Stimulated activated CD4-positive, alpha-beta T cell treated with anti-CD3 and anti-CD28 coated beads, Interleukin-1b, Interleukin-23, amount 100 ng/mL, for 24 hours (primary cell): ENCODE data around the gene TRIO.

Experiments used
- DNase-seq, 4 experiments: peaks; one replicate each; pipeline ENCODE4 v3.0.0-alpha.2; 2020; ENCODE audit warnings: low read depth in 4 of 4, low spot score in 1 of 4

Gene TRIO

DNA sequence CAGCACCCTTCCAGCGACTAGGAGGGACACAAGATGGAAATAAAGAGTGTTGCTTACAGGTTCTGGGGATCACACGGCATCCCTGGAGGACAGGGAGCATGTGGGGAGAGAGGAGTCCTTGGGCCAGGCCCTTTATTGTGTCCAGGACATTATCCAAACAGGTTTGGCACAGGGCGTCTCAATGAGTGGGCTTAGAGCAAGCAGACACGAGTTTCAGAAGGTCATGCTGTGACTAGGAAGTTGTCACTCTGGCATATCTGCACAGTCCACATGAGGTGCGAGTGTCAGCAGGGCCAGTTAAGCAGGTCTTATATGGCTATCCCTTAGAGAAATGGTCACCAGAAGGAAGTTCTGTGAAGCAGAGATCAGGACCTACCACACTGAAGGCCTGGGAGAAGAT is 263.9 kb downstream of the TRIO start:
- DNase-seq: no peak

DNA sequence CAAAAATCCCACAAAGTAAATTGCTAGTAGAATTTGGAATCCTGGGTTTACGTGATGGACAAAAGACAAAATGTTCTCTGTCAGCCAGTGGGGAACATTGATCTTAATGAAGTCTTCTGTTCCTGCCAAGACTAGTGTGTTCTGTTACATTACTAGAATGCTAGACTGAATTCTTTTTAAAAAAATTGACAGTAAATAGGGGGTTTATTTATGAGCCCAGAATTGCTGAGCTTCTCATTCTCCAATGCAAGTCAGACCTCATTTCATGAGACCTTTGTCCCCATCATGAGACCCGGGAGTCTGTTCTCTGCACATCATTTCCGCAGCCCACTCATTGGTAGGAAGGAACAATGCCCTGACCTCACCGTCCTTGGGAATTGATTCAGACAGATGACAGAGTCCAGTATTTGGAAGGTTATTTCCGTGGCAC is 264.6 kb downstream of the TRIO start:
- no peak for DNase-seq

DNA sequence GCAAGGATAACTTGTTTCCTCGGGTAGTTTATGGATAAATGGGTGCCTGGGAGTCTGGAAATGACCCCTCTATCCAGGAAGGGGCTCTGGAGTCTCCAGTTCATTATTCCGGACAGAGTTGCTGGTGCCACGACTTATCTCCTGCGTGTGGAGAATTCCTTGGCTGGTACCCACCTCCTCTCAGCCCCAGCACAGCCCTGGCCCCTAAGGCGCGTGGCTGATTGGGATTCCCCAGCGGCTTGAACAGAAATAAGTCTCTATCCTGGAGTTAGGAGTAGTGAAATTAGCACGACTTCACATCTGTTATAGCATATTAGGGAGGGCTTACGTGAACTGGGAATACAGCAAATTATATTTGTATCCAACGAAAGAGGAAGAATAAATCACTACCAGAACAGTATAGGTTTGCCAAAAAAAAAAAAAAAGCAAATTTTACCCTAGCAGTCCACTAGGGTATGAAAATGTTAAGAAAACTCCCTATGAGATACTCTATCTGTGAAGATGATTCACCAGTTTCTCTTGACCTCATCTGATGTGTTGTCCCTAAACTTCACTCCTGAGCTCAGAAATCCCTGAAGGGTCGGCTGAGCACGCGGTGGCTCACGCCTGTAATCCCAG is 265.9 kb downstream of the TRIO start:
- no peak for DNase-seq

DNA sequence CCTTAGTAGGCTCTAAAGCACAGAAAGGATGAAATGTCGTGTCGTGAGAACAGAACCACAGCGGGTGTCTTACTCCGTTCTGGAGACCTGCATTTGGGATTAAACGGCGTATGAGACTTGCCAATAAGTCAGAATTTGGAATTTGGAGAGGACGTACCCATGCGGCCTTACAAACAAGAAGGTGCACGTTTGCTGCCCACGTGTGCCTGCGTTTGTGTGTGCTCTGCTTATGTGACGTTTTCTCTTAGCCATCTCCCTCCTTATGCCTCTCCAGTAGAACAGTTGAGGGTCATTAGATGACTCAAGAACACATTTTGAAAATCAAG is 266.9 kb downstream of the TRIO start:
- DNase-seq: no peak

DNA sequence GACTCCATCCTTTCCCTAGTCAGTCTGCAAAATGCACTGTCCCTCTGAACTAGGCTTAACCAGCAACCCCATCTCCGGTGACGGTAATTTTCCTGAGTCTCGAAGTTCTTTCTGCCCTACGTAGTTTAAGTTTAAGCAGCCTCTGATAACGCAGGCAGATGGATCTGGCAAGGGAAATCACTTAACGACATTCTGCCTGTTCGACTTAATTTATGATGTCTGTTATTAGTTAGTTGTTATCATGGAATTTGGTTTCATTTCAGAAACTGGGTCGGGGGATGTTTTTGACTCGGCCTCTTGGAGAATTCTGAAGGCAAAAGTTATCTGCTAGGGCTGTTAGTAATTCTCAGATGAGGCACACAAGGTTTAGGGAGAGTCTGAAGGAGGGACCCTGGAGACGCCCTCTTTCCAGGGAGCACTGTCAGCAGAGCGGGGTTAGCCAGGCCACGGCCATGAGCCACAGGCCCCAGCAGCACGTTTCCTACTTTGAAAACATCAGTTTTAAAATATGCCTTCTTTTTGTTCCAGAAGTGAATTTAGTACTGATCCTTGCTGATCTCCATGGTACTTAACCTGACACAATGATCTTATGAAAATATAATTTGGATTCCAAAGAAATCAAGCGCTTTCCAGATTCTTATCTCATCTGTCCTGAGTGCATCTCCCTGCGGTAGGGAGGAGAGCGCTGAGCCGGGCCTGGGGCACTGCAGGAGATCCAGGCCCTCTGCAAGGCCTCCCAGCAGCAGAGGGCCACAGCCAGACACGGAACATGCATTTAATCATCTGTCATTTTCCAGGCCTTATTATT is 267.5 kb downstream of the TRIO start:
- DNase-seq: no peak

DNA sequence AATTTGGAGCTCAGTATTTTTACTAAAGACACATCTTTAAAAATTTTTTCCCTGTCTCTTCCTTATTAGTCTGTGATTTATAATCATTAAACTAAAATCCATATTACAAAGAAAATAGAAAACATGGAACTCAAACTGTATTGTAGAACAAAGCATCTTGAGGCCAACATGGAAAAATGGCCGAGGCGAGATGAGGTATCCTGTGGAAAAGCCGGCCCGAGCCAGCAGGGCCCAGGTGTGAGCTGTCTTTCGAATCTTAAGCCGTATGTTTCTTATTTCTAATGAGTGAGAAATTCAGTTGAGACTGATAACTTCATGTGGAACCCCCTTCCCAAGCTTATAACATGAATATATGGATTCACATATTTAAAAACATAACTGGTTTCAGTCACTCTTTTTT is 268.1 kb downstream of the TRIO start:
- no peak for DNase-seq

DNA sequence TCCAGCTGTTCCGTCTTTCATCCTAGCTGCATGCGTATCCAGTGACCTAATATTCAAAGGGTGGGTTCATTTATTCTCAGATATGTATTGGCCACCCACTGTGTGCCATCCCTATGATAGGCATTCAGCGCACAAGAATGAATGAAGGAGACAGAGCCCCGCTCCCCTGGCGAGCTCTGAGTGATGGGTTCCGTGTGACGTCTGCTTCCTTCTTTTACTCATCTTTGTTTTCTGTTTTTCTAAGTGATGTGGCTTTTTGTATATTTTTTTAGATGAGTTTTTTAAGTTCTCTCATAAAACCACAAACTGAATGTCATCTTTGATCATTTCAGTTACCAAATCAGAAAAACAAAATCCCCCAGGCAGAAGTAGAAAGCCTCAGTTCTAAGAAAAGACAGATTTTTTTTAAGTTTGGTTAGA is 270.2 kb downstream of the TRIO start:
- peak in 2 of 4 experiments; percentile 16 to 19 for DNase-seq

DNA sequence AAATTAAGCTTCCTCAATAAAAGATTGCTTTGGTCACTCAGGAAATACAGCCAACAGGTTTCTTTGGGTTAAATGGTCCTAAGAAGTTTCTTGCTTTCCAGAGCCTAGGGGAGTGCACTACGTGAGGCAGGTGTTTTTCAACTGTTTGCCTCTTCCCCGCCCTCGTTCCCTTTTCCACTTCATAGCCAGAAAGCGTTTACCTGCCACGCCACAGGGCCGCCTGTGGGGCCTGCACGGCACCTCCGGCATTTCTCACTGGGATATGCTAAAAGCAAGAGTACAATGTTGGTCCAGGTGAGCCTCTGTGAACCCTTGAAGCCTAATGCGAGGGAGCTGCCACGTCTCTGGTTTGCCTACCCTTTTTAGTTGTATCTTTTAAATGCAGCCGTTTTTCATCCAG is 270.9 kb downstream of the TRIO start:
- DNase-seq: no peak

DNA sequence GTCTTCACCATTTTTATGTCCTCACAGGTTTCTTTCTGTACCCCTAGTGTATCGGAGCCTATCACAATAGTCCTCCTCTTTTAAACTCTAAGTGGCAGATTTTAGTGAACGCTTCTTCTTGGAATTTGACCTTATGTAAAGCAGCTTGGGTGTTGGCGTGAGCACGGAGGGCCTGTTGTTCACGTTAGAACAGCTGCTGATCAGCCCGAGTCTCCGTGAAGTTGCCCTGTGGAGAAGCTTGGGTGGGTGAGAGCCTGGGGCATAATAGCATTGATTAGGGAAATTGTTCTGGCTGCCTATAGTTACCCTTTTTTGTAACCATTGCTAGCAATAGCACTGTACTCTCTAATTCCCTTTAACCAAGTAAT is 271.5 kb downstream of the TRIO start:
- no peak for DNase-seq

DNA sequence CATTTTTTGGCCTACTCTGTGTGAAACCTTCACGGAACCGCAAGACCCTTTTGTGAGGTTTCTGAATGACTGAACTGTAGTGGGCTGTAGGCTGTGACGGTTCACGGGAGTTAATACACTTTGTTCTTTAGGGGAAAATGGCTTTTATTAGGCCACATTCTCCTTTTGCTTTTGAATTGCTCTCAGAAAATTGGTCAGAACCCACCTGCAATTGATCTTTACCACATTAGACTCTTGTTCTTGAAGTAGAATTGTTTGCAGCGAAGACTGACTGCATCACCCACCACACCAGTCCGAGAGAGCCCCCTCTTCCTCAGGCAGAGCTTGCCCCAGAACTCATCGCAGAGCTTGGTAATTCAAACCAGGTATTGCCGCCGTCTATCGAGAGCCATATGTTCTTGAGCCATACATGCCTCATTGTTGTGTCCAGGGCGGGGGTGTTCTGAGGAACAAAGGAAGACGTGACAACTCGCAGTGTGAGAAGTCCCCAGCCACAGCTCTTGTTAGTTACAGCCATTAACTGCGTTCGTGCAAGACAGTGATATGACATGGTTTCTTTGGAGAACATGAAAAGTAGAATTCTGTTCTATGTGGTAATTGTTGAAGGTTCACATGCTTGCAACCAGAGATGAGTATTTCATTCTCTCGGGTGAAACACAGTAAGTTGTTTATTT is 272.0 kb downstream of the TRIO start:
- no peak for DNase-seq

DNA sequence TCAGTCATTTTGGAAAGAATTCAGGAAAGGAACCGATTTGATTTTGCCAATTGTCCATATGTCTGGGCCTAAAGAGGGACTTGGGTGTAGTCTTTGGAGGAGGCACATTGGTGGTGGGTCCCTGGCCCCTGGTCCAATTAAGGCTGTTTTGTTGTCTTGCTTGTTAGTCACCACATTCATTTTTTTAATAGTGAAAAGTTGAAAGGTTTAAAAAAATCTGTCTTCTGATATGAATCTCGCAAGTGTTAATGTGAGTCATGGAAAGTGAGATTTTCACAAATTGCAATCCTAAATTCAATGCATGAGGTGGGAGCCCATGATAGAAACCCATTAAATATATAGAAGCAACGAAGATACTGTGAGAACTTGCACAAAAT is 272.5 kb downstream of the TRIO start:
- DNase-seq: no peak

DNA sequence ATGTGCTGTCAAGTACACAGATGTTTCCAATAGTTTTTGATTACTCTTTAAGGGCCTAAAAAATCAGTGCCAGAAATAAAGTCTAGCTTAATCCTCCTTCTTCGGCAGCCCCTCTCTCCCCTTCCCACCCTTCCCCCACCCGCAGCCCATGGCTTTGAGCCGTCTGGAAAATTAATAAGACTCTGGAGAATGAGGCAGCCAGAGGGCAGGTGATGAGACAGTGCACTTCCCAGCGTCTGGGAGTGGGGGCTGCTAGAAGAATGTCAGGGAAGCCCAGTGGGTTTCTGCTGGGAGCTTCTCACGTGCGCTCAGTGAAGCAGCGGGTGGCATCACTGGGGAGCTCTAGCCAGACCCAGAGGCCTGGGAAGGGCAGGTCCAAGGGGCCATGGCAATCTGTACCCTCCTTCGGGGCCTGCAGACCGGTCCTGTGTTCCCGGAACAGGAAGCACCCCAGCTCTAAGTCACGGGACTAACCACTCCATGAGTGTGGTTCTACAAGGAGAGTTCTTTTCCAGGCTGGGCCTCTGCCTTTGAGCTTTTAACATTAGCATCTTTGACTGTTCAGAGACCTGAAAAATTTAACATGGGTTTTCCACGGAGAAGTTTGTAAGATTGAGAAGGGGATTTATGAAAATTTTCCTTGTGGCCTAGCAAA is 273.6 kb downstream of the TRIO start:
- no peak for DNase-seq

DNA sequence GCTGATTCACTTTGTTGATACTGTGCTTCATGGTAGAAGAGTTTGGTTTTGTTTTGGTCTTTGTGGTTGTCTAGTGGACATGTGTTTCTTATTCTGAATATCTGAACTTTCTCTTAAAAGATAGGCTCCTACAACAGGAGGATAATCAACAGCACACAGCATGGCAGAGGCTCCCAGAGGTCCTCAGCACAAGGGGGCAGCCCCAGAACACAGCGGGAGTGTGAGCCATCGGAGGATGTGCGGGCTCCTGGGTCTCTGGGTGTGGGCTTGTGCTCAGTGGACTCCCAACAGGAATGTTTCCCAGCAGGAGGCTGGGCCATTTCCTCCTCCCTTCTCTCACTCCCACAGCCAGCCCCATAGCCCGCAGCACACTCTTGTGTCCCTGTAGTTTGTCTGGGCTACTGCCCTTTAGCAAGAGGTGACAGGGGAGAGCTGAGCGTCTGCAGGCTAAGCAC is 274.2 kb downstream of the TRIO start:
- DNase-seq: no peak

DNA sequence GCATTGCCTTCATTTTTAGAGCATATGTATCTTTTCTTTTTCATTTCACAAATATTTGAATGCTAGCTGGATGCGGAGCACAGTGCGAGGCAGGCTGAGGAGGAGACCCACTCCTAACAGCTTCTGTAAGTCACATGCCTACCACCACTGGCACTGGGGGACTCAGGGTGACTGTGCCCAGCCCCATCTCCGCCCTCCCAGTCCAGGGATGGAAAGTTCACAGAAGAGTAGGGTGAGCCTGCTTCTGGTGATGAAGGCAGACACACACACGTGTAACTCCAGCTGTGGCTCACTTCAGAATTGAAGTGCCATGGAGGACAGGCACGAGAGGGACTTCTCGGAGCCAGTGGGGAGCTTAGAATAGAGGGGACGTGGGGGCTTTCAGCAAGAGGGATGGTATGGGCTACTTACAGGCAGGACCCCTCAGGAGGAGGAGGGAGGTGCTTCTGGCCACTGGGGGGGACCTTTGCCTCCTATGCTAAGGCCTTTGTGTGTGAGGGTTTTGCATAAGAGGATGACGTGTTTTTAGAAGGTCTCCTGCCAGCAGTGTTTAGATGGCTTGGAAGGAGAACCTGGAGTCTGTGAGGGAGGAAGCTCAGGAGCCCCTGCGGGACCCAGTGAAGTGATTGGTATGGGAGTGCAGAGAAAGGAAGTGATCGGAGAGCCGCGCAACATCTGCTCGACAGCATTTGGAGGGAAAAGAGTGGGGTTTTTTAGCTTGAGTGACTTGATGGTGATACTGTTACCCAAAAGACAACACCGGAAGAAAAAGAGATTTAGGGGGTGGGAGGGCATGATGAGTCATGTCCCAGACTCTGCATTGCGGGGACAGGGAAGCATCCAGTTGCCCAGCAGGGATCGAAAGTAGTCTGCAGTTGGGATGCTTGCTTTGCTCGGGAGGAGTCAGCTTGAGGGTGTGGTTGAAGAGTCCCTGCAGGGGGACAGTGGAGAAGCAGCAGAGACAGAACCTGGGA is 274.9 kb downstream of the TRIO start:
- no peak for DNase-seq

DNA sequence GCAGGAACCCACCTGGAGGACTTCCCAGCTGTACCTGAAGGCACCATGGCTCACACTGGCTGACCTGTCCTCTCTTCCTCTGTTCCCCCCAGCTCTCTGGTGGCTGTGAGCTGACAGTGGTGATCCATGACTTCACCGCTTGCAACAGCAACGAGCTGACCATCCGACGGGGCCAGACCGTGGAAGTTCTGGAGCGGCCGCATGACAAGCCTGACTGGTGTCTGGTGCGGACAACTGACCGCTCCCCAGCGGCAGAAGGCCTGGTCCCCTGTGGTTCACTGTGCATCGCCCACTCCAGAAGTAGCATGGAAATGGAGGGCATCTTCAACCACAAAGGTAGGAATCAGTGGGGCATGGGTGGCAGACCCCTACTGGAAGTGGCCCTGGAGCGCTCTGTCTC is 276.5 kb downstream of the TRIO start:
- DNase-seq: no peak

DNA sequence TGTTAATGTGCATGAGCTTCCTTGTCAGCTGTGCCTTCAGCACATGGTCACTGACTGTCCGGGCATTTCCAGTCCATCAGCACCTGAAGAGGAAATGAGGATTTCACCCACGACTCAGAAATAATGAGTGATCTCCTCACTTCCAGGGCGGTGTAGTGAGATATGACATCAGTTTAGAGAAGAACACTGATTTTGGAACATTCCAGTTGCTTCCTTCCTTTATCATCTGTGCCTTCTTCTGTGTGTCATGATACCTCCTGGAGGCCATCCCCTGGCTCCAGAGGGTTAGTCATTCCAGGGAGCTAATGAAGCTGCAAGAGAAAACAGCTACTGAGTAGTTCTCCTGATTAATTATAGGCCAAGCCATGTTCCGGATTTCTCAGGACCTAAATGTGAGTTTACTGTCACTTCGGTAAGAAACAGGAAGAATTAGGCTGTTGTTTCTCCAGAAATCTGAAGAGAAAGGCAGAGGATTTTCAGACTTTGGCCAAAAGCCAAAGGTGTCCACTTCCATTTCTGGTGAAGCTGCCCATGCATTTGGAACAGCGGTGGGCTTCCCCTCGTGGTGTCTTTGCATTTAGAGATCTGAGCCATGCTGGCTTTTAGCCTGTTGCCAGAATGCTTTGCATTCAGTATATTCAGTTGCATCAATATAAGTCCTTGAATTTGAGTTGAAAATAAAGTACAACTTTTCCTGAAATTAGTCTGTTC is 277.1 kb downstream of the TRIO start:
- no peak for DNase-seq

DNA sequence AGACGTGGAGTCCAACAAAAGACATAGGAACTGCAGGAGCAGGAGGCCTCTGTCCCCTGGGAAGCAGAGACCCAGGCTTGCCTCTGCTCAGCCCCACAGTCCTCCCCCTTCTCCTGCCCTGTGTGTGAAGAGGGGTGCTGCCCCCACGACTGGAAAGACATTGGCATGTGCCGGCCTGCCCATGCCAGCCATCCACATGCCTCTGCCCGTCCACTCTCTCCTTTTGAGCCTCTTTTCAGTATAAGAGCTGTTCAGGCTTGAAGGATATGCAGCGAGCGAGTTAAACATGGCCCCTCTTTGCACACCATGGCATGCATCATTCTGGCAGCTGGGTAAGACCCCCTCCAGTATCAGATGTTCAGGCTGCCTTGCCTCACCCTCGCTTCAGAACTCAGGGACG is 278.7 kb downstream of the TRIO start:
- DNase-seq: no peak

DNA sequence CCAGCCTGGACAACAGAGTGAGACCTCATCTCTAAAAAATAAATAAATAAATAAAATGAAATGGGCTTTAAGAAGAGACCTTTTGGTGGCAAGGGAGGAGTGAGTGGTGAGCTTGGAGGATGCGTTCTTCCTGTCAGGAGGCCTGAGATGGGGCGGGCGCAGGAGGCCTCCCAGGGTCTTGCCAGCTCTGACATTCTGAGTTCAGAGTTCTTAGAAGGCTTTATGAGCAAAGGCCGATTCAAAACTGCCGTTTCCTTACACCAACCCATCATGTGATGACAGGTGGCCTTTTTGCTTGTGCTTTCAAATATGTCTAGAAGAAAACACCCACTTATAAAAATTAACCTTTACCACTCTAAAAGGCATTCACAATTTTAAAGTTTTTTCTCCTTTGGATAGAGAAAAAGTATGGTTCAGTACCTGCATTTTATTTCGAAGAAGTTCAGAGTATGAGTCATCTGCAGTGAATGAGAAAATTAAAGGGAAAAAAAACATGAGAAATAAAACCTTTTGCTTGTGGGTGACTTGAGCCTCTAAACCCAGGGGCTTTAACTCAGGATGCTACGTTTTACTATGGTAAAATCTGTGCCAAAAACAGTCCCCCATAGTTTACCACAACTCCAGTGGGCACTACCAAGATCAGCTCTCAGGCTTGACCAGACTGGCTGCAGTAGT is 281.0 kb downstream of the TRIO start:
- DNase-seq: no peak

DNA sequence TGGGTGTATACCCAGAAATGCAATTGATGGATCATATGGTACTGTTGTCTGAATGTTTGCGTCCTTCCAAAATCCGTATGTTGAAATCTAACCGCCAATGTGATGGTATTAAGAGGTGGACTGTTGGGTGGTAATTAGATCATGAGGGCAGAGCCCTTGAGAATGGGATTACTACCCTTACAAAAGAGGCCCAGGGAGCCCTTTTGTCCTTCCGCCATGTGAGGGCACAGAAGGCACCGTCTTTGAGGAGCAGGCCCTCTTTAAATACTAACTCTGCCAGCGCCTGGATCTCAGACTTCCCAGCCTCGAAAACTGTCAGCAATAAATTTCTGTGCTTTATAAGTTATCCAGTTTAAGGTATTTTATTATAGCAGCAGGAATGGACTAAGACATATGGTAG is 282.4 kb downstream of the TRIO start:
- no peak for DNase-seq

DNA sequence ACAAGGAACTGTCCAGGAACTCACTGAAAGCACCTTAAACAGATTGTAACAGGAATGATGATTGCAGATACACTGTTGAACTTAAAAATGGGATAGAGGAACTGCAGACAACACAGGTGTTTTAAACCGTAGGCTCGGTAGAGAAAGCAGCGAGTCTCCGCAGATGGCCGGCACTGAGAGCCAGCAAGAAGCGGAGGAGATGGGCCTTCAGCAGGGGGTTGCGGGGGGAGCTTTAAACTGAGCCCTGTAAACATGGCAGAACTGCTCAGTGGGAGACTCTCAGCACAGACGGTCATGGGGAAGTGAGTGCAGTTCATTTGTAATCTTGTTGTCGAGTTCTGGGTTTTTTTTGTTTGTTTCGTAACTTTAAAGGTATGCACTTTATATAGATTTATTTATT is 283.4 kb downstream of the TRIO start:
- no peak for DNase-seq
